BE2C (cell line): ENCODE measurements around the gene CDK17.

ENCODE experiments used
- DNase-seq: peaks from one replicate; pipeline ENCODE4 v3.0.0-alpha.2; 2020
- H3K27me3 ChIP-seq: fragments of 250-450 bp; sonication (Bioruptor Pico); 2 replicates; pipeline ENCODE4 v1.5.1; 2020; ENCODE audit warnings: mild to moderate bottlenecking
- H3K36me3 ChIP-seq: fragments of 250-450 bp; sonication (Bioruptor Pico); 2 replicates; pipeline ENCODE4 v1.5.1; 2020; ENCODE audit warnings: mild to moderate bottlenecking
- H3K4me1 ChIP-seq: fragments of 250-450 bp; sonication (Bioruptor Pico); 2 replicates; pipeline ENCODE4 v1.5.1; 2020
- H3K4me3 ChIP-seq: 2 replicates; pipeline ENCODE4 v1.5.1; 2011; ENCODE audit warnings: low read depth, low read length
- H3K9me3 ChIP-seq: fragments of 250-450 bp; sonication (Bioruptor Pico); 2 replicates; pipeline ENCODE4 v1.5.1; 2020
- CTCF ChIP-seq: IDR thresholded peaks from 2 replicates; pipeline ENCODE4 v1.5.1; 2012; ENCODE audit warnings: mild to moderate bottlenecking, low read depth, low read length

Gene CDK17

DNA sequence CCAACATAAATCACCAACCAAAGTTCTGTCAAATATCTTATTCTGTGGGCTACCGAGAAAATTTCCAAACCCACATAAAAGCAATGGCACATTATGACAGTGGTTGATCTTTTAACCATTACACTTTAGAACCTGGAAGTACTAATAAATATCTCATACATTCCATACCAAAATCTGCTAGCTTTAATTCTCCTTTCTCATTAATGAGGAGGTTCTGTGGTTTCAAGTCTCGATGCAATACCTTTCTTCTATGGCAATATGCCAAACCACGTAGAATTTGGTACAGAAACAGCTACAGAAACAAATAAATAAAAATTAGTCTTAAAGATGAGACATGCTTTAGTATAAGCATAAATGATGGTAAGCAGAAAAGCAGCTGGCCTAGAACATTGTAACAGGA is 105.4 kb downstream of the CDK17 start:
- no peak for DNase-seq
- Histone ChIP-seq H3K4me3 (no peak overlapping the region), H3K4me1 (no peaks in the 10 kb centered on the region), H3K27me3 (no peaks in the 10 kb centered on the region), H3K9me3 (no peaks in the 10 kb centered on the region), H3K36me3 (no peaks in the 10 kb centered on the region)
- TF ChIP-seq CTCF, result no peak

- no peak for DNase-seq
- no peak overlapping the region for H3K4me3 ChIP-seq
- no peak for TF ChIP-seq CTCF
- H3K4me1 ChIP-seq, result no peaks in the 10 kb centered on the region
- no peaks in the 10 kb centered on the region for H3K9me3 ChIP-seq
- H3K27me3 ChIP-seq, result no peaks in the 10 kb centered on the region
- H3K36me3 ChIP-seq, result peaks cover 2% of the 10 kb centered on the region; the same call in 1 of the 2 replicates
These were observed 107.1 kb downstream of the CDK17 start for GRCh38 chr12:96293093-96293492.

DNA sequence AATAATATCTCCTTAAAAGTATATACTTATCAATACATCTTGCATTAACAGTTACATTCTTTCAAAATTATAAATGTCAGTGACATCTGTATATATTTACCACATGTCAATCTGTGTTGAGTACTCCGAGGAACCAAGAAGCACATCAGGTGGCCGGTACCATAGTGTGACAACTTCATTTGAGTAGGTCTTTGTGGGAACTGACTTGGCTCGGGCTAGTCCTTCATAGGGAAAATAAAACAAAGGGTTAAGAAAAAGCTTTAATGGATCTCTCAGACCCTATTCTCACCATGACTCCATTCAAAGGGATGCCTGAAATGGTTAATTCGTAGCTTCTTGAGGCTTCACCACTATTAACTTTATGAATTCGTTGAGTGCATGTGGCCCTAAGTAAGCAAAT is 111.2 kb downstream of the CDK17 start:
- TF ChIP-seq CTCF, result no peak
- no peak overlapping the region for H3K4me3 ChIP-seq
- H3K4me1 ChIP-seq, result no peaks in the 10 kb centered on the region
- DNase-seq, result no peak
- H3K9me3 ChIP-seq, result no peaks in the 10 kb centered on the region
- no peaks in the 10 kb centered on the region for H3K27me3 ChIP-seq
- peaks cover 13% of the 10 kb centered on the region for H3K36me3 ChIP-seq

DNA sequence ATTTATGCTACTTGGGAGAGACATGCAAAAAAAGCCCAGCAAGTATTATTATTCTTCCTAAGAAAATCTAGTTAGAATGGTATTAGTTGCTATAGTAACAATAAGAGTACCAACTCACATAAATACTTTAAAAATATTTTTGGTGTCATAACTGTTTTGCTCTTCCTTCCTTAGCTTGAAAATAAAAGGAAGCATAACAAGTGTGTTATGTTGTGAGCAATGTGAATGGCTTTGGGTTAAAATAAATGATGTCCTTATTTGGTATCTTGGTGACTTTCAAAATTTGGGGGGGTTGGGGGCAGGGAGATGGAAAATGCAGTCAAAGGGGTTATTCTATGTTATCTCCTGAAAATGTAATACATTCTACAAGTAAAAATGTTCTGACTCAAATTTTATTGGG is 115.1 kb downstream of the CDK17 start:
- Histone ChIP-seq H3K36me3 (peaks cover 21% of the 10 kb centered on the region), H3K9me3 (no peaks in the 10 kb centered on the region), H3K4me3 (no peak overlapping the region), H3K27me3 (no peaks in the 10 kb centered on the region), H3K4me1 (no peaks in the 10 kb centered on the region)
- no peak for DNase-seq
- no peak for TF ChIP-seq CTCF

DNA sequence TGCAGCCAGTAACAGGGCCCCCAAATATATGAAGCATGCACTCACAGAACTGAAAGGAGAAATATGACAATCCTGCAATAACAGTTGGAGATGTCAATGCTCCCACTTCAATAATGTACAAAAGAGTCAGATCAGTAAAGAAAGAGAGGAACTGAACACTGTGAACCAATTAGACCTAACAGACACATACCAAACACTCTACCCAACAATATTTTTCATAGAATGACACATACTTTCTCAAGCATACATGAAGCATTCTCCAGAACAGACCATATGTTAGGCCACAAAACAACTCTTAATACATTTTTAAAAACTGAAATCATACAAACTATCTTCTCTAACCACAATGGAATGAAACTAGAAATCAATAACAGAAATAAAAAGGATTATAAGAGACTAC is 125.9 kb downstream of the CDK17 start:
- TF ChIP-seq CTCF, result no peak
- peaks cover 12% of the 10 kb centered on the region for H3K36me3 ChIP-seq
- H3K4me3 ChIP-seq, result no peak overlapping the region
- no peaks in the 10 kb centered on the region for H3K9me3 ChIP-seq
- no peaks in the 10 kb centered on the region for H3K27me3 ChIP-seq
- no peak for DNase-seq
- no peaks in the 10 kb centered on the region for H3K4me1 ChIP-seq

DNA sequence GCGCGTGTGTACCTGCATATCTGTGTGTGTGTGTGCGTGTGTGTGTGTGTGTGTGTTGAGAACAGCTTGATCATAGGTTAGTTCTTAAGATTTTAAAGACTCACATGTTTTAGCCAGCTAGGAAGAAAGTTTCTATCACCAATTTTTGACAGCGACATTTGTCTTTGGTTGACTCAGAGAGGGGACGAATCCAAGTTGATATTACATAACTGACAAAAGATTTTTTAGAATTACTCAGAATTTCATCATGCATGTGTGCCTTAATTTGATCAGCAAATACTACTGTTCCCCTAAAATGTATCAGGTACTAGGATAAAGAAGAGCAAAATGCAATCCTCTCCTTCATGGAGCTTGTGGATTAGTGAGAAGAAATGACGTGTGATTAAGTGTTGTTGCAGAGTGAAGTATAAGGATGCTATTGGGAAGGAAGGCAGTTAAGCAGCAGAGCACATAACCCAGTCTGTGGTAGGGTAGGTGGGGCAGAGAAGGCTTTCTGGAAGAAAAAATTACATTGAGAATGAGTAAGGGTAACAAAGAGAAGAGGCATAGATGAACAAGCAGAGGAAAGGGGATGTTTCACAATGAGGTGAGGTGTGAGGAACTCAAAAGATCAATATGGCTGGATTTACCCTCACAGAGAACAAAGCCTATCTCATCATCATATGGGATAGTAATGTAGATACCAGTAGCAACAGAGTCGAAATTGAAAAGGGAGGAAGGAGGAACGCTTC is 128.6 kb downstream of the CDK17 start:
- H3K27me3 ChIP-seq, result no peaks in the 10 kb centered on the region
- H3K9me3 ChIP-seq, result no peaks in the 10 kb centered on the region
- no peak for DNase-seq
- no peak for TF ChIP-seq CTCF
- H3K4me3 ChIP-seq, result no peak overlapping the region
- peaks cover 14% of the 10 kb centered on the region for H3K36me3 ChIP-seq
- H3K4me1 ChIP-seq, result peaks cover 2% of the 10 kb centered on the region; the same call in 1 of the 2 replicates
